Thyroid gland (tissue), 4 donors: ENCODE measurements around the gene SLAMF7. TPM values are rescaled to one million over a fixed set of nuclear protein-coding genes. Genes with fewer than 3 reads are reported as not detected.

Experiments
- DNase-seq, 2 donors: peaks; one replicate each; pipeline ENCODE4 v3.0.0-alpha.2; 2019
- H3K27ac ChIP-seq, 3 donors: fragments of 200-600 bp; sonication (generic); 1 replicate in 2 of 3; 2 replicates in 1 of 3; pipeline ENCODE4 v1.5.1; 2016 to 2019; ENCODE audit warnings: mild to moderate bottlenecking in 1 of 3, moderate library complexity in 1 of 3
- H3K27me3 ChIP-seq: fragments of 200-600 bp; sonication (generic); one replicate; pipeline ENCODE4 v1.5.1; 2019
- H3K36me3 ChIP-seq, 2 donors: fragments of 200-600 bp; sonication (generic); one replicate each; pipeline ENCODE4 v1.5.1; 2016 to 2019
- H3K4me1 ChIP-seq, 2 donors: fragments of 200-600 bp; sonication (generic); one replicate each; pipeline ENCODE4 v1.5.1; 2017 to 2019
- H3K4me3 ChIP-seq, 3 donors: fragments of 200-600 bp; sonication (generic); replicated peaks in 1 of 3; 1 replicate in 2 of 3; 2 replicates in 1 of 3; pipeline ENCODE4 v1.5.1; 2016; ENCODE audit warnings: mild to moderate bottlenecking in 1 of 3
- H3K9me3 ChIP-seq: fragments of 200-600 bp; sonication (generic); one replicate; pipeline ENCODE4 v1.5.1; 2017
- CTCF ChIP-seq, 6 experiments: fragments of 200-600 bp in 3 of 6; fragments of 450-650 bp in 3 of 6; sonication (generic) in 3 of 6; IDR thresholded peaks; one replicate each; pipeline ENCODE4 v1.5.1; 2016 to 2019; ENCODE audit warnings: antibody characterized with exemption in 6 of 6, mild to moderate bottlenecking in 2 of 6, inconsistent platforms in 1 of 6, moderate library complexity in 1 of 6
- POLR2A ChIP-seq, 2 donors: fragments of 450-650 bp; IDR thresholded peaks; one replicate each; pipeline ENCODE4 v1.6.1; 2017; ENCODE audit warnings: antibody characterized with exemption in 2 of 2, mild to moderate bottlenecking in 2 of 2, moderate library complexity in 1 of 2
- whole genome bisulfite sequencing, 2 donors: methylation state at CpG; one replicate each; pipeline ENCODE4 v1.1.5; 2017; 5-methylcytosine and 5-hydroxymethylcytosine counted together
- intact Hi-C: fragments of 100-400 bp; cut with DNase I; formaldehyde crosslinking; loops from one replicate; pipeline ENCODE4 v1.15.1; 2023
- total RNA-seq, 4 donors: library from RNA; depleted of rRNA; stranded (reverse); fragments of >200 nt; gene quantifications; one replicate each; pipeline ENCODE4 v1.2.3, GENCODE V29; 2016

Gene SLAMF7
- total RNA-seq, 4 donors from 2014 or later: 0.22 to 0.93 (median 0.37) TPM

- Histone ChIP-seq H3K4me3 (no peak overlapping the region), H3K27ac (no peak overlapping the region), H3K4me1 (peaks cover 0 to 5% of the 10 kb centered on the region in 2 donors), H3K9me3 (no peaks in the 10 kb centered on the region), H3K36me3 (no peaks in the 10 kb centered on the region), H3K27me3 (no peaks in the 10 kb centered on the region)
- DNase-seq: no peak
- 85 to 86% methylated on average over 10 of the region's 10 CpGs for WGBS, 2 donors
- intact Hi-C loops: no loop called here
- TF ChIP-seq CTCF (IDR thresholded peaks at IDR 0.05) (no peak), POLR2A (IDR thresholded peaks at IDR 0.05) (no peak)
Observed at GRCh38 chr1:160722726-160723125, 16.3 kb upstream of the SLAMF7 start.

- Histone ChIP-seq H3K36me3 (no peaks in the 10 kb centered on the region), H3K4me1 (peaks cover 0 to 3% of the 10 kb centered on the region in 2 donors), H3K9me3 (no peaks in the 10 kb centered on the region), H3K27ac (no peak overlapping the region), H3K4me3 (no peak overlapping the region), H3K27me3 (no peaks in the 10 kb centered on the region)
- intact Hi-C loops: no loop called here
- DNase-seq: no peak
- TF ChIP-seq CTCF (IDR thresholded peaks at IDR 0.05): no peak
- no peak for TF ChIP-seq POLR2A (IDR thresholded peaks at IDR 0.05)
- WGBS, 2 donors: 76 to 86% methylated on average over 2 of the region's 2 CpGs
Observed at GRCh38 chr1:160723332-160723731, 15.7 kb upstream of the SLAMF7 start.

- Histone ChIP-seq H3K9me3 (no peaks in the 10 kb centered on the region), H3K27me3 (no peaks in the 10 kb centered on the region), H3K36me3 (no peaks in the 10 kb centered on the region), H3K27ac (no peak overlapping the region), H3K4me1 (peaks cover 0 to 3% of the 10 kb centered on the region in 2 donors), H3K4me3 (no peak overlapping the region)
- intact Hi-C loops: no loop called here
- WGBS, 2 donors: 64 to 66% methylated on average over 11 of the region's 11 CpGs
- no peak for TF ChIP-seq POLR2A (IDR thresholded peaks at IDR 0.05)
- TF ChIP-seq CTCF (IDR thresholded peaks at IDR 0.05): no peak
- DNase-seq: no peak
Observed at GRCh38 chr1:160724465-160725242, 14.4 kb upstream of the SLAMF7 start.

GRCh38 chr1:160726114-160726497, 12.9 kb upstream of the SLAMF7 start:
- WGBS, 2 donors: 74 to 78% methylated on average over 3 of the region's 3 CpGs
- Histone ChIP-seq H3K27me3 (no peaks in the 10 kb centered on the region), H3K36me3 (no peaks in the 10 kb centered on the region), H3K9me3 (no peaks in the 10 kb centered on the region), H3K4me1 (no peaks in the 10 kb centered on the region), H3K4me3 (no peak overlapping the region), H3K27ac (no peak overlapping the region)
- intact Hi-C loops: no loop called here
- DNase-seq: no peak
- TF ChIP-seq CTCF (IDR thresholded peaks at IDR 0.05) (no peak), POLR2A (IDR thresholded peaks at IDR 0.05) (no peak)

GRCh38 chr1:160726498-160727315, 12.3 kb upstream of the SLAMF7 start:
- peak; percentile 48 to 58 for DNase-seq
- Histone ChIP-seq H3K9me3 (no peaks in the 10 kb centered on the region), H3K4me3 (no peak overlapping the region), H3K27me3 (no peaks in the 10 kb centered on the region), H3K27ac (no peak overlapping the region), H3K36me3 (no peaks in the 10 kb centered on the region), H3K4me1 (no peaks in the 10 kb centered on the region)
- TF ChIP-seq POLR2A (IDR thresholded peaks at IDR 0.05) (no peak), CTCF (IDR thresholded peaks at IDR 0.05) (peak; percentile 25 to 83 (median 61))
- 12 to 14% methylated on average over 8 of the region's 8 CpGs for WGBS, 2 donors
- intact Hi-C loops: no loop called here
